Gastroesophageal sphincter (tissue), 4 donors: Measurements from ENCODE around the gene CACNA1D. TPM values are rescaled to one million over a fixed set of nuclear protein-coding genes. Genes with fewer than 3 reads are reported as not detected.

Experiments used
- ATAC-seq: fragments of 150-250 bp; one replicate; pipeline ENCODE4 v1.9.1; 2016; ENCODE audit warnings: mild to moderate bottlenecking, moderate library complexity
- H3K27ac ChIP-seq, 4 donors: fragments of 200-600 bp; sonication (generic) in 3 of 4; 1 replicate in 3 of 4; 2 replicates in 1 of 4; pipeline ENCODE4 v1.5.1; 2016 to 2019
- H3K27me3 ChIP-seq: fragments of 200-600 bp; sonication (generic); one replicate; pipeline ENCODE4 v1.5.1; 2019
- H3K36me3 ChIP-seq, 2 donors: fragments of 200-600 bp; sonication (generic); one replicate each; pipeline ENCODE4 v1.5.1; 2019; ENCODE audit warnings: control low read depth in 1 of 2
- H3K4me1 ChIP-seq, 3 donors: fragments of 200-600 bp; sonication (generic); 1 replicate in 2 of 3; 2 replicates in 1 of 3; pipeline ENCODE4 v1.5.1; 2016 to 2019; ENCODE audit warnings: control low read depth in 2 of 3
- H3K4me3 ChIP-seq, 2 donors: fragments of 200-600 bp; sonication (generic); one replicate each; pipeline ENCODE4 v1.5.1; 2019; ENCODE audit warnings: mild to moderate bottlenecking in 1 of 2, moderate library complexity in 1 of 2
- H3K9me3 ChIP-seq, 3 donors: fragments of 200-600 bp; sonication (generic); one replicate each; pipeline ENCODE4 v1.5.1; 2017 to 2019; ENCODE audit warnings: control low read depth in 2 of 3
- EP300 ChIP-seq: sonication (generic); formaldehyde crosslinking; IDR thresholded peaks from one replicate; pipeline ENCODE4 v1.6.1; 2017; ENCODE audit warnings: antibody characterized with exemption, mild to moderate bottlenecking
- POLR2A ChIP-seq, 2 donors: fragments of 450-650 bp; IDR thresholded peaks; one replicate each; pipeline ENCODE4 v1.6.1; 2017; ENCODE audit warnings: antibody characterized with exemption in 2 of 2, mild to moderate bottlenecking in 2 of 2, moderate library complexity in 1 of 2
- POLR2AphosphoS5 ChIP-seq: sonication (generic); formaldehyde crosslinking; IDR thresholded peaks from one replicate; pipeline ENCODE4 v1.6.1; 2017; ENCODE audit warnings: antibody characterized with exemption
- WGBS, 2 donors: methylation state at CpG; one replicate each; pipeline ENCODE4 v1.1.5; 2018; ENCODE audit warnings: low coverage in 1 of 2; 5-methylcytosine and 5-hydroxymethylcytosine counted together
- total RNA-seq, 4 donors: library from RNA; depleted of rRNA; stranded (reverse); fragments of >200 nt; gene quantifications; one replicate each; pipeline ENCODE4 v1.1.0, GENCODE V29; 2016
- TF ChIP-seq, protein P1 (sequence below), 4 experiments: fragments of 200-600 bp in 2 of 4; fragments of 450-650 bp in 2 of 4; sonication (generic) in 1 of 4; IDR thresholded peaks; one replicate each; pipeline ENCODE4 v1.5.1; 2017 to 2019; ENCODE audit warnings: antibody characterized with exemption in 4 of 4, mild to moderate bottlenecking in 2 of 4, moderate library complexity in 2 of 4

The CACNA1D gene
- total RNA-seq, 4 donors from 2014 or later, result 0.52 to 5.7 (median 3.6) TPM

DNA sequence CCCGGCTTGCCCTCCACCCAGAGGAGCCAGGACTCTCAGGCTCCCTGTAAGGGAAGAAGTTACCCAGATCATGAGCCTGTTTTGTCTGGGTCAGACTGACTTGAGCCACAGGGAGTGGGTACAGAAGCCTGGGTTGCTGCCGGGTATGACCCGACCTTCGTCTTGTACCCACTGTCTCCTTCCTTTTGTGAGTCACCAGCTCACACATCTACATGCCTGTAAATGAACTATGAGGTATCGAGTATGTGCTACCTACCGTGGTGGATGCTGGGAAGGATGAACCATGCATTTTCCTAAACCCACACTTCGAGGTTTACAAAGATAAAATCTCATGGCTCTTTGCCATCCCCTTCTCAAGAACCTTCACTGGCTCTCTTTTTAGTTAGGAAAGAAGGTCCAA, 56.9 kb downstream of the CACNA1D start:
- Histone ChIP-seq H3K4me1 (peaks cover 0 to 18% (median 0%) of the 10 kb centered on the region in 3 donors), H3K27ac (no peak overlapping the region), H3K9me3 (no peaks in the 10 kb centered on the region), H3K36me3 (no peaks in the 10 kb centered on the region), H3K27me3 (no peaks in the 10 kb centered on the region), H3K4me3 (no peak overlapping the region)
- ATAC-seq, result no peak
- TF ChIP-seq POLR2AphosphoS5, result no peak
- TF ChIP-seq POLR2A (IDR thresholded peaks at IDR 0.05), result no peak
- TF ChIP-seq EP300, result no peak
- TF ChIP-seq, protein P1, sequence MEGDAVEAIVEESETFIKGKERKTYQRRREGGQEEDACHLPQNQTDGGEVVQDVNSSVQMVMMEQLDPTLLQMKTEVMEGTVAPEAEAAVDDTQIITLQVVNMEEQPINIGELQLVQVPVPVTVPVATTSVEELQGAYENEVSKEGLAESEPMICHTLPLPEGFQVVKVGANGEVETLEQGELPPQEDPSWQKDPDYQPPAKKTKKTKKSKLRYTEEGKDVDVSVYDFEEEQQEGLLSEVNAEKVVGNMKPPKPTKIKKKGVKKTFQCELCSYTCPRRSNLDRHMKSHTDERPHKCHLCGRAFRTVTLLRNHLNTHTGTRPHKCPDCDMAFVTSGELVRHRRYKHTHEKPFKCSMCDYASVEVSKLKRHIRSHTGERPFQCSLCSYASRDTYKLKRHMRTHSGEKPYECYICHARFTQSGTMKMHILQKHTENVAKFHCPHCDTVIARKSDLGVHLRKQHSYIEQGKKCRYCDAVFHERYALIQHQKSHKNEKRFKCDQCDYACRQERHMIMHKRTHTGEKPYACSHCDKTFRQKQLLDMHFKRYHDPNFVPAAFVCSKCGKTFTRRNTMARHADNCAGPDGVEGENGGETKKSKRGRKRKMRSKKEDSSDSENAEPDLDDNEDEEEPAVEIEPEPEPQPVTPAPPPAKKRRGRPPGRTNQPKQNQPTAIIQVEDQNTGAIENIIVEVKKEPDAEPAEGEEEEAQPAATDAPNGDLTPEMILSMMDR (IDR thresholded peaks at IDR 0.05), result no peak
- 89% methylated on average over 6 of the region's 7 CpGs; no CpG with 5 or more reads in 1 of the 2 donors for WGBS, 2 donors

DNA sequence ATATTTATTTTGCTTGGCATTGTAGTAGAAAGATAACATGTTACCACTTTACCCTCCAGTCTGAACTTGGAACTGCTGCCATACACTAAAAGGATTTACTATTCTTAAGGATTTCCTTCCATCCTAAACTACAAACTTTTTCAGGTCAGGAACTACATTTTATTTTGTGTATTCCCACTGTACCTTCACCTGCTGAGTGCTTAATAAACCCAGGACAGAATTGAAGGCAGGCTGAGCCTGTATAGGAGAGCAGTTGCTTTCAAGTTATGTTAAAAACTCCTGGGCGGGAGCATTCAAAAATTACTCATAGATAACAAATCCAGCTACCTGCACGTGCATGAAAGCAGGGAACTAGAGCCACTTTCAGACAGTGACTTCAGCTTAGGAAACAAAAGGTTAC, 58.3 kb downstream of the CACNA1D start:
- no peak for ATAC-seq
- Histone ChIP-seq H3K4me1 (peaks cover 0 to 15% (median 0%) of the 10 kb centered on the region in 3 donors), H3K36me3 (no peaks in the 10 kb centered on the region), H3K9me3 (no peaks in the 10 kb centered on the region), H3K27ac (no peak overlapping the region), H3K4me3 (no peak overlapping the region), H3K27me3 (no peaks in the 10 kb centered on the region)
- WGBS, 2 donors, result 16 to 48% methylated on average over 2 of the region's 2 CpGs
- TF ChIP-seq POLR2A (IDR thresholded peaks at IDR 0.05) (no peak), POLR2AphosphoS5 (no peak), EP300 (no peak)
- TF ChIP-seq, protein P1 (IDR thresholded peaks at IDR 0.05), result no peak

DNA sequence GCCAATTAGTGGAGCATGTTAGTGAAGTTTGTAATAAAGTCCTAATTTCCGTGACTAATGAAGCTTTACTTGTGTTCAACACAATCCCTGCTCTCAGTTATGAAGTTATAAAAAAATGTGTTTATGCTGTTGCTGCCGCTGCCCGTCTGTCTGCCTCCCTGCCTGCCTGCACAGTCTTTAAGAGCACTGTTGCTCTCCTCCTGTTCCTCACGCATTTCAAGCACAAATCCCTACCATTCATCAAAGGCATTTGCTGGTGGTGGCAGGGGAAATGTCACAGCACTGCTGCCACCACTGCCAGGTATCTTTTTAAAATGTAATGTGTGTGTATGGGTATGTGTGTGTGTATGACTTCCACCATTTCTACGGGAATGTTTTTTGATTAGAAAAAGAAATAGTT, 58.8 kb downstream of the CACNA1D start:
- Histone ChIP-seq H3K4me1 (peaks cover 0 to 15% (median 0%) of the 10 kb centered on the region in 3 donors), H3K27me3 (no peaks in the 10 kb centered on the region), H3K36me3 (no peaks in the 10 kb centered on the region), H3K27ac (no peak overlapping the region), H3K4me3 (no peak overlapping the region), H3K9me3 (no peaks in the 10 kb centered on the region)
- WGBS, 2 donors, result 27 to 38% methylated on average over 5 of the region's 5 CpGs
- ATAC-seq, result no peak
- TF ChIP-seq EP300 (no peak), POLR2A (IDR thresholded peaks at IDR 0.05) (no peak), POLR2AphosphoS5 (no peak)
- TF ChIP-seq, protein P1 (IDR thresholded peaks at IDR 0.05), result no peak

DNA sequence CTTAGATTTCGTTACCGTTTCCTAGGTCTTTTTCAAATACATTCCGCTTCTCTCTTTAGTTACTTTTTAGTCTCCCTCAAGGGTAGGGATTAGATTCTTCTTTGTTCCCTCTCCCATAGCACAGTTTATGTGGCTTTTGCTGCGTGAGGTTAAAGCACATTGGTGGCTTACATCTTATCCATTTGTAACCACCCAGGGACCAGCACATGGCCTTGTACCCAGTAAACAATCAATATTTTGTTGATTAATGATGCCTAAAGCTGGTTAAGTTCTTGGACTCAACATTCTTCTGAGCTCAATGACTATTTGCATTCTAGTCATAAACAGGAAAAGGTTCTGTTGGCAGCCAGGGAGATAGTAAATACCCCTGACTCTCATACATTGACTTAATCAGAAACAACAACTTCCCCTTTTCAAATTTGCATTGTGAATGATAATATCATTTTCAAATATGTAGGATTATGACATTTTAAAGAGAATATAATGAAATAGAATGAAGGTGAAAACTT, 60.2 kb downstream of the CACNA1D start:
- 87 to 93% methylated on average over 3 to 4 of the region's 4 CpGs for WGBS, 2 donors
- Histone ChIP-seq H3K4me3 (no peak overlapping the region), H3K27me3 (no peaks in the 10 kb centered on the region), H3K36me3 (no peaks in the 10 kb centered on the region), H3K9me3 (peaks cover 0 to 6% (median 0%) of the 10 kb centered on the region in 3 donors), H3K27ac (no peak overlapping the region), H3K4me1 (peaks cover 0 to 15% (median 0%) of the 10 kb centered on the region in 3 donors)
- TF ChIP-seq, protein P1 (IDR thresholded peaks at IDR 0.05), result no peak
- TF ChIP-seq POLR2AphosphoS5 (no peak), EP300 (no peak), POLR2A (IDR thresholded peaks at IDR 0.05) (no peak)
- ATAC-seq, result no peak

DNA sequence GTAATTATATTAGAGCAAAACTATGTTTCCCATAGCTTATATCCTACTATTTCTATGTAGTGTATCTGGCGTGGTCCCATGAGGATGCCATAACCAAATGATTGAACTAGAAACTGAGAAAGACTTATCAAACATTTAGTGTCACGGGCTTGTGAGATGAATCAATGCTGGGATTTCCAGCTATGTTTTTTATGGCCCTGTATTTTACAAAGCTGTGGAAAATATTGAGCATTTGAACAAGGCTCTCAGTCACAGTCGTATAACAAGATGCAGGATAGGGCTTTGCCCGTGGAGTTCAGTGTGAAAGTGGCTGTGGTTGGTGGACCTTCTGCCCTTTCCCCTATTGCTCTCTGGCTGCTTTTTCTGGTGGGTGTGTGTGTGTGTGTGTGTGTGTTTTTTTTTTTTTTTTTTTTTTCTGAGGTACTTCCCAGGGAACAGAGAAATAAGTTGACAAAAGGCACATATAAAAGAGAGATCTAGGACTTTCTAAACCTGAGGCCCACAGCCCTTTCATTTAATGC, 60.7 kb downstream of the CACNA1D start:
- H3K27ac ChIP-seq, result no peak overlapping the region
- peaks cover 0 to 11% (median 0%) of the 10 kb centered on the region in 3 donors for H3K4me1 ChIP-seq
- H3K27me3 ChIP-seq, result no peaks in the 10 kb centered on the region
- no peak for ATAC-seq
- WGBS, 2 donors, result 81 to 95% methylated on average over 2 to 3 of the region's 4 CpGs
- H3K4me3 ChIP-seq, result no peak overlapping the region
- no peaks in the 10 kb centered on the region for H3K36me3 ChIP-seq
- TF ChIP-seq POLR2A (IDR thresholded peaks at IDR 0.05), result no peak
- TF ChIP-seq, protein P1 (IDR thresholded peaks at IDR 0.05), result no peak
- no peak for TF ChIP-seq POLR2AphosphoS5
- no peak for TF ChIP-seq EP300
- peaks cover 0 to 7% (median 0%) of the 10 kb centered on the region in 3 donors for H3K9me3 ChIP-seq
